Activated effector memory CD4-positive, alpha-beta T cell treated with Interleukin-2 at 50 U/mL for 16 hours (primary cell): ENCODE results near the gene ENDOU.
A peak's percentile ranks its signal among the peaks of the same experiment; 100 is the strongest.
"Not testable (repeated sequence)": the region's sequence is repeated elsewhere in the genome, so short reads cannot be mapped to it uniquely, and the experiment has no call there.

Experiments used
- DNase-seq: peaks from one replicate; pipeline ENCODE4 v3.0.0-alpha.2; 2020

Gene ENDOU

DNA sequence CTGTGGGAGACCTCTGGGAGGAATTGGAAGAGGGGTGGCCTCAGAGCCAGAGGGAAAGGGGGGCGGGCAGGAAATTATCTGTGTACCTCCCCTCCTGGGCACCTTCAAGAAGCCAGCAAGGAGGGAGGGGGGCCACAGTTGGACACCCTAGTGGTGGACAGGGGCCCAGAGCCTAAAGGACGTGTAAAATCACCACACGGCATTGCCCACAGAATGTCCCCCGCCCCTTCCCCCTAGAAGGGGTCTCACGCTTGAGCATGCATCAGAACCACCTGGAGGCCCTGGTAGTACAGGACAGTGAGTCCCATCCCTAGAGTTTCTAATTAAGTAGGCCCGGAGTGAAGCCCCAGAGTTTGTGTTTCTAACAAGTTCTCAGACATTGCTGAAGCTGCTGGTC lies 8.2 kb downstream of the ENDOU start:
- no peak for DNase-seq

GRCh38 chr12:47715877-47716548 lies 9.3 kb downstream of the ENDOU start:
- DNase-seq: no peak

GRCh38 chr12:47715393-47715876 lies 9.9 kb downstream of the ENDOU start:
- DNase-seq: peak; percentile 57

GRCh38 chr12:47714826-47715386 lies 10.4 kb downstream of the ENDOU start:
- DNase-seq: no peak

- DNase-seq: no peak
Observed at GRCh38 chr12:47712171-47712570, 13.1 kb downstream of the ENDOU start.

DNA sequence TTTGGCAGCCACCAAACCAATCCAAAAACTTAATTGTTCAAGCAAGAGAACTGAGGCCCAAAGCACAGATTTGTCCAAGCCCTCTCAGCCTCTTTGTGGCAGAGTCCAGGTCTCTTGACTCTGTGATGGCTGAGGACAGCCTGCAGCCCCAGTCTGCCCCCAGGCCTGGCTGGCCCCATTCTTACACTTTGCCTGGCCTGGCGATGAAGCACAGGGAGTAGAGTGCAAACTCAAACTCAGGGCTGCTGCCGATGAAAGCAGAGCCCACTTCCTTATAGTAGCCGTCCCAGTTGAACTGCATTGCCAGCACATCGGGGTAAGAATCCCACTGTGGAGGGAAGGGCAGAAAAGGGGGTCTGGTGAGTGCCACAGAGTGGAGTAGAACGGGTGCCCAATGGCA lies 13.8 kb downstream of the ENDOU start:
- DNase-seq: no peak

DNA sequence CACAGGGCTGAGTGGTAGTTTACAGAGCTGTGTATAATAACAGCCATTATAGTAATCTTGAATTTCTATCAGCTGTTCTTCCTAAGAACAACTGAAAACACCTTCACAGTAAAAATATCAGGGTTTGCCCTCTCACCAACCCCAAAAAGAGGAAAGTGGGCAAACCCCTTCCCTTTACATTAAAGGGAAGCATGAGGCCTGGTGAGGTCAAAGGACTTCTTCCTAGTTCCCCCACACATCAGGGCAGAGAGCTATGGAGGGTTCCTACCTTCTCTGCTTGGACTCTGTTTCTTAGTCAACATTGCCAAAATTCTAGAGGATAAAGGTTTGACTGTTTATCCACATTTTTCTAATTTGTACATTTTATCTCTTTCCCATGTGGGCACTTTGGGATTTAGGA lies 15.0 kb downstream of the ENDOU start:
- no peak for DNase-seq

DNA sequence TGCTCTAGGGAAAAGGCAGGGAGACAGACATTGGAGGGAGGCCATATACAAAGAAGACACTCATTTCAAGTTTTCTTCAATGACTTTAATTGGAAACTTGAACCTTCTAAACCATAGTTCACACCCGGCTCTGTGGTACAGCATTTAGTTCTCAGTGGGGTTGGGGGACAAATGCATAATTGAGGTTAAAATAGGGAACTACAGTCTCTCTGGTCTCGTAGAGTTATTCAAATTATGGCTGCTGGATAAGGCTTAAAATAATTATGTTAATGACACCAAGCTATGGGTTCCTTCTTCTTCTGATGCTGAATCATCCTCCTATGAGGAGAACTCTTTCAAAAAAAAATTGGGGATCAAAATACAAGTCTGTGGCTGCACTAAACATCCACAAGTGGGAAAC lies 15.6 kb downstream of the ENDOU start:
- DNase-seq: no peak

- DNase-seq: no peak
Observed at GRCh38 chr12:47709237-47709636, 16.1 kb downstream of the ENDOU start.

DNA sequence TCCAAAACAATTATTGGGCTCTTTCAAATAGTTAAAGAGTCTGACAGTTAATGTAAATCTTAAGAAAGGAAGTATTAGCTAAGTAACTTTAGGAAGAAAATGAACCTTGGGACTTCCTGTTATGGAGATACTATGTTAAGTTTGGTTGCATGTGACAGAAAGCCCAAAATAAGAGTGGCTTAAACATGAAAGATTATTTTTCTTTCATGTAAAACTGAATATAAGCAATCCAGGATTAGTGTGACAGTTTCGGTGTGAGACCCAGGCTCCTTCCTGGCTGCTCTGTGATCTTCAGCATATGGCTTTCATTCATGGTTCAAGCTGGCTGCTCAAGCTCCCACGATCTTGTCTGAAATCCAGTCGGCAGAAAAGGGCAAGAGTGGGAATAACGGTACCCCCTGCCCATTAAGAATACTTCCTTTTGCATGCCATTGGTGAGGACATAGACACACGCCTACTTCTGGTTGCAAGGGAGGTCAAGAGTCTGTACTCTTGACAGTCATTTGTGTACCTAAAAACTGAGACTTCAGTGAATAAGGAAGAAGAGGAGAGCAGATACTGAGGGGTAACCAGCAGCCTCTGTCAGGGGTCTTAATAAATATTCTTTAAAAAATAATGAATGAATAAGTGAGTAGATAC lies 17.3 kb downstream of the ENDOU start:
- DNase-seq: no peak

DNA sequence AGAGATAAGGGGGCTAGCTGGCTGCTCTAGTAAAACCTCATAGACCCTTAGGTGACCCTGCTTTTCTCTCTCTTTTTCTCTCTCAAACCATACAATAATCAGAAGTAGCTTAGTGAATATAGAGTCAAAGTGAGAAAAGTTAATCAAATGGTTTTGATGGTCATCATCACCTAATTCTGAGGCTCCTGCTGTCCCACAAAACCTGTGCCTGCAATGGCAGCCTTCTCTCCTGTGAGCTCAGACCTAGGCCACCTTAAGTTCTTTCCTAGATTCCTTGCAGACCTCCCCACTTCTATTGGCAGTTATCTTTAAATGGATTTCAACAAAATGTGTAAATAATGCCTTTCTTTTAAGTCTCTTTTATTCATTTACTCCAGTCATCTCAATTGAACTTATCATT lies 17.9 kb downstream of the ENDOU start:
- no peak for DNase-seq

DNA sequence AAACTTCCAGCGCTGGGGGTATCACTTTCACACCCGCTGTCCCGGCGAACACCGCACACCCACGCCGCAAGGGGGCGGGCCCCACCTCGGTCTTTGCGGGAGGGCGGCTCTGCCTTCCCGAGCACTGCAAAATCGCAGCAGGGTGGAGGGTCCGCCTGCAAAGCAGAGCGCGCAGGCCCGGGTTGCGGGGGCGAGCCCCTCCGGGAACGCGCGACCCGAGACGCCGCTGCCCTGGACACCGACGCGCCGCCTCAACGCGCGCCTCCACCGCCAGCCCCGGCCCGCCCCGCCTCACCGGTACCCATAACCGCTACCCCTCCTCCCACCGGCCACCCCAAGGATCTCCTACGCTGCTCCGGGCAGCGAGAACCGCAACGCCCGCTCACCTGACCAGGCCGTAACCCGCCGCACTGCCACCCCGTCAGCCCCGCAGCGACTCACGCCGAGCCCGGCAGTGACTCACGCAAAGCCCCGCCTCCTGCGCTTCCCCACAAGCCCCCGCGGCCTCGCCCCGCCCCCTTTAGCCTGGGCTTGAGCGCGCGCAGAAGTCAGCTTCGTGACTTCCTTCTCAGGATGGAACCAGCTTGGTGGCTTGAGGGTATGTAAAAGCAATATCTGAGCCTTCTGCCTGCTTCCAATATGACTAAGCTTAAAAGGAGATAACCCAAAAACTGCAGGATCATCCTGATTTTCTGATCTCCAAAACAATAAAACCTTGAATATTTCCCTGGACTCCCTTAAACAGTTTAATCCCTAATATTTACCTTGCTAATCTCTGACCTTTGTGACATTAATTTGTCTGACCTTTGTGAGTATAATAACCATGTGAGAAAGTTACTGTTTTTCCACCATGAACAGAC lies 19.5 kb downstream of the ENDOU start, which contains the start of gene RPAP3:
Gene RPAP3 (minus strand): TSS at position 465 of the 860 bp plus-strand sequence. CDS start 3,190 bp downstream, outside the sequence.
- DNase-seq: peak; percentile 95

GRCh38 chr12:47705229-47705565 lies 20.1 kb downstream of the ENDOU start:
- DNase-seq: no peak

GRCh38 chr12:47704719-47705118 lies 20.6 kb downstream of the ENDOU start:
- DNase-seq: no peak

GRCh38 chr12:47700263-47700662 lies 25.0 kb downstream of the ENDOU start:
- DNase-seq: no peak

DNA sequence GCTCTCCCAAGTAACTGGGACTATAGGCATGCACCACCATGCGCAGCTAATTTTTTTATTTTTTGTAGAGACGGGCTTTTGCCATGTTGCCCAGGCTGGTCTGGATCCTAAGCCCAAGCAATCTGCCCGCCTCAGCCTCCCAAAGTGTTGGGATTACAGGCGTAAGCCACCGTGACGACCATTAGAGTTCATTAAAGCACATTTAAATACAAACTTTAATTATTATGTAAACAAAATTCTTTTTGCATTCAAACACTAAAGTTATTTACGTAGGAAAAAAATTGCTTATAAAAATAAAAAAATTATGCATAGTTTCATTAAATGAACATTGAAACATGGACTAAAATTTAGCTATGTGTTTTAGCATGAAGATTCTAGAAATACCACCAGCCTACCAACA lies 26.7 kb downstream of the ENDOU start:
- no peak for DNase-seq

- DNase-seq: no peak
Observed at GRCh38 chr12:47698055-47698454, 27.2 kb downstream of the ENDOU start.

DNA sequence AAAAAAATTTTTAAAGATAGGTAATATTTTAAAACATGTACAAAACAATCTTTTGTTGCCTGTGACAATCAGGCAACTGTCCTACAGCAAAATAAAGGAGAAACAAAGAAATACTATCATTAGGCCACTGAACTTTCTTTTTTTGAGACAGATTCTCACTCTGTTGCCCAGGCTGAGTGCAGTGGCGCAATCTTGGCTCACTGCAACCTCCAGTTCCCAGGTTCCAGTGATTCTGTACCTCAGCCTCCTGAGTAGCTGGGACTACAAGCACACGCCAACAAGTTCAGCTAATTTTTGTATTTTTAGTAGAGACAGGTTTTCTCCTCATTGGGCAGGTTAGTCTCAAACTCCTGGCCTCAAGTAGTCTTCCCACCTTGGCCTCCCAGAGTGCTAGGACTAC lies 36.1 kb downstream of the ENDOU start:
- DNase-seq: no peak

DNA sequence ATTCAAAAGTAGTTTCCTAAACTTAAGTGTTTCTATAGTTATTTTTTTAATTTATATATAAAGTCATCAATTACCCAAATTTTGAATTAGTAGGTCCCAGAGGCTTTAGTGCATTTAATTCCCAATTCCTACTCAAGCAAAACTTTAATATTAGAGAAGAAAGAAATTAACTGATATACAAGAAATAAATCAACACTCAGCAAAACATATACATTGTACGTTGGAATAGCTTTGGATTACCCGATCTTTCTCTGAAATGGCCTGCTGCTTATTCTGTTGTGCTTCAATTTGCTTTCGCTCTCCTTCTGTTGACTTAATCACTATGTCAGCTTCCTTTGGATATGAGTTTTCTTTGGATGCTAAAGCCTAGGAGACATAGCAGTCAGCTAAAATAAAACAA lies 37.7 kb downstream of the ENDOU start:
- no peak for DNase-seq

- no peak for DNase-seq
Observed at GRCh38 chr12:47686645-47687240, 38.5 kb downstream of the ENDOU start.

- no peak for DNase-seq
Observed at GRCh38 chr12:47679785-47680184, 45.5 kb downstream of the ENDOU start.

DNA sequence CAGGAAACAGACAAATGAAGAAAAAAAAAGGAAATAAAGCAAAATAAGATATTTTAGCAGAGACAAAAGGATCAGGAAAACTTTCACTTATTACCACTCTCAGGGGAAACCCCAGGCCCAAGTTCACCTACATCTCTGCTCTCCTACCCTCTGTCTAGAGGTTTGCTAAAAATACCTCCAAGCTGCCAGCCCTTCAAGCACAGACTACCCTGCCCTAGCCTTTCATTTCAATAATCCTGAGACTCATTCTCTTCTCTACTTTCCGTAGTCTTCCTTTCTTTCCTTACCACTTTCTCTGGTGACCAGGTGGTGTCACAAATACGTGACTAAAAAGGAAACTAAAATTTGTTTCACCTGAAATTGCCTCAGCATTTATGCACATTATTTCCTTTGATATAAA lies 53.2 kb downstream of the ENDOU start:
- no peak for DNase-seq

GRCh38 chr12:47667935-47668334 lies 57.4 kb downstream of the ENDOU start:
- DNase-seq: not testable (repeated sequence)
